Measurements from ENCODE around the gene HRH4.
A peak's percentile ranks its signal among the peaks of the same experiment; 100 is the strongest.

Gene HRH4

GRCh38 chr18:24466771-24467170 is 6.3 kb downstream of the HRH4 start:
- no peak for DNase-seq (ENCODE audit: low read depth)

GRCh38 chr18:24470022-24470618 is 9.7 kb downstream of the HRH4 start:
- no peak for DNase-seq (ENCODE audit: low read depth)

- no peak for DNase-seq (ENCODE audit: low read depth)
Measured at GRCh38 chr18:24470805-24471204, 10.4 kb downstream of the HRH4 start.

GRCh38 chr18:24472591-24472990 is 12.2 kb downstream of the HRH4 start:
- DNase-seq (ENCODE audit: low read depth): no peak

GRCh38 chr18:24474406-24474805 is 14.0 kb downstream of the HRH4 start:
- DNase-seq (ENCODE audit: low read depth): no peak

- DNase-seq (ENCODE audit: low read depth): no peak
Measured at GRCh38 chr18:24475926-24476589, 15.6 kb downstream of the HRH4 start.

- DNase-seq (ENCODE audit: low read depth): no peak
Measured at GRCh38 chr18:24479371-24479770, 18.9 kb downstream of the HRH4 start.

GRCh38 chr18:24482821-24483220 is 22.4 kb downstream of the HRH4 start:
- no peak for DNase-seq (ENCODE audit: low read depth)

GRCh38 chr18:24485681-24486080 is 25.2 kb downstream of the HRH4 start:
- DNase-seq (ENCODE audit: low read depth): no peak

GRCh38 chr18:24486684-24487083 is 26.2 kb downstream of the HRH4 start:
- DNase-seq (ENCODE audit: low read depth): no peak

GRCh38 chr18:24488824-24489493 is 28.5 kb downstream of the HRH4 start:
- peak; percentile 20 for DNase-seq (ENCODE audit: low read depth)

- DNase-seq (ENCODE audit: low read depth): no peak
Measured at GRCh38 chr18:24490539-24490938, 30.1 kb downstream of the HRH4 start.

- DNase-seq (ENCODE audit: low read depth): no peak
Measured at GRCh38 chr18:24491927-24492834, 31.7 kb downstream of the HRH4 start.

- DNase-seq (ENCODE audit: low read depth): no peak
Measured at GRCh38 chr18:24494586-24494985, 34.1 kb downstream of the HRH4 start.

- peak; percentile 62 for DNase-seq (ENCODE audit: low read depth)
Measured at GRCh38 chr18:24497031-24497754, 36.8 kb downstream of the HRH4 start.

- DNase-seq (ENCODE audit: low read depth): peak; percentile 14
Measured at GRCh38 chr18:24499814-24500213, 39.4 kb downstream of the HRH4 start.

- no peak for DNase-seq (ENCODE audit: low read depth)
Measured at GRCh38 chr18:24500217-24500616, 39.8 kb downstream of the HRH4 start.

GRCh38 chr18:24500766-24501165 is 40.3 kb downstream of the HRH4 start:
- DNase-seq (ENCODE audit: low read depth): no peak

GRCh38 chr18:24502667-24503523 is 42.5 kb downstream of the HRH4 start:
- DNase-seq (ENCODE audit: low read depth): no peak

GRCh38 chr18:24504401-24504800 is 44.0 kb downstream of the HRH4 start:
- no peak for DNase-seq (ENCODE audit: low read depth)

GRCh38 chr18:24506175-24506574 is 45.7 kb downstream of the HRH4 start:
- no peak for DNase-seq (ENCODE audit: low read depth)

Data from HS-5 (cell line).